Suprapubic skin (tissue), 3 donors: ENCODE measurements around the gene NAA38.
A peak's percentile ranks its signal among the peaks of the same experiment; 100 is the strongest.

ENCODE experiments used
- EP300 ChIP-seq: sonication (generic); formaldehyde crosslinking; IDR thresholded peaks from one replicate; pipeline ENCODE4 v1.6.1; 2017; ENCODE audit warnings: antibody characterized with exemption
- POLR2A ChIP-seq, 2 donors: fragments of 450-650 bp; IDR thresholded peaks; one replicate each; pipeline ENCODE4 v1.6.1; 2017; ENCODE audit warnings: antibody characterized with exemption in 2 of 2, mild to moderate bottlenecking in 2 of 2, moderate library complexity in 2 of 2
- TF ChIP-seq, protein P1 (sequence below), 2 donors: fragments of 200-600 bp in 1 of 2; fragments of 450-650 bp in 1 of 2; sonication (generic) in 1 of 2; IDR thresholded peaks; one replicate each; pipeline ENCODE4 v1.5.1; 2016 to 2019; ENCODE audit warnings: antibody characterized with exemption in 2 of 2, mild to moderate bottlenecking in 1 of 2, moderate library complexity in 1 of 2

DNA sequence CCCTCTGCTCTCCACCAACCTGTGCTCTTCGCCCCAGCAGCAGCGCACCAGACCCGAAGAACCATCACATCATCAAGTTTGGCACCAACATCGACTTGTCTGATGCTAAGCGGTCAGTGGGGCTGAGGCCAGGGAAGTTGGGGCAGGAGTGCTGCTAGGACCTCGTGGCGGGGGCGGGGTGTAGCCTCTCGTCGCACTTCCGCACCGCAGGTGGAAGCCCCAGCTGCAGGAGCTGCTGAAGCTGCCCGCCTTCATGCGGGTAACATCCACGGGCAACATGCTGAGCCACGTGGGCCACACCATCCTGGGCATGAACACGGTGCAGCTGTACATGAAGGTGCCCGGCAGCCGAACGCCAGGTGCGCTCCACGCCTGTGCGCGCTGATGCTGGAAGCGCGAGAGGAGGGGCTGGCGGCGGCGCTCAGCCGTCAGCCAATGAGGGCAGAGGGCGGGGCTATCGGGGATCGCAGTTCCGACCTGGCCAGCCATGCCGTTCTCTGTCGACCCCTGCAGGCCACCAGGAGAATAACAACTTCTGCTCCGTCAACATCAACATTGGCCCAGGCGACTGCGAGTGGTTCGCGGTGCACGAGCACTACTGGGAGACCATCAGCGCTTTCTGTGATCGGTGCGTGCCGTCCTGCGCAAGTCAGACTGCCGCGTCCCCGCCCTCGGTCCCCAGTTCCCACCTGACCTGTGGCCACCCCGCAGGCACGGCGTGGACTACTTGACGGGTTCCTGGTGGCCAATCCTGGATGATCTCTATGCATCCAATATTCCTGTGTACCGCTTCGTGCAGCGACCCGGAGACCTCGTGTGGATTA, 5.7 kb downstream of the NAA38 start:
- TF ChIP-seq, protein P1, sequence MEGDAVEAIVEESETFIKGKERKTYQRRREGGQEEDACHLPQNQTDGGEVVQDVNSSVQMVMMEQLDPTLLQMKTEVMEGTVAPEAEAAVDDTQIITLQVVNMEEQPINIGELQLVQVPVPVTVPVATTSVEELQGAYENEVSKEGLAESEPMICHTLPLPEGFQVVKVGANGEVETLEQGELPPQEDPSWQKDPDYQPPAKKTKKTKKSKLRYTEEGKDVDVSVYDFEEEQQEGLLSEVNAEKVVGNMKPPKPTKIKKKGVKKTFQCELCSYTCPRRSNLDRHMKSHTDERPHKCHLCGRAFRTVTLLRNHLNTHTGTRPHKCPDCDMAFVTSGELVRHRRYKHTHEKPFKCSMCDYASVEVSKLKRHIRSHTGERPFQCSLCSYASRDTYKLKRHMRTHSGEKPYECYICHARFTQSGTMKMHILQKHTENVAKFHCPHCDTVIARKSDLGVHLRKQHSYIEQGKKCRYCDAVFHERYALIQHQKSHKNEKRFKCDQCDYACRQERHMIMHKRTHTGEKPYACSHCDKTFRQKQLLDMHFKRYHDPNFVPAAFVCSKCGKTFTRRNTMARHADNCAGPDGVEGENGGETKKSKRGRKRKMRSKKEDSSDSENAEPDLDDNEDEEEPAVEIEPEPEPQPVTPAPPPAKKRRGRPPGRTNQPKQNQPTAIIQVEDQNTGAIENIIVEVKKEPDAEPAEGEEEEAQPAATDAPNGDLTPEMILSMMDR (IDR thresholded peaks at IDR 0.05) = peak; percentile 97 to 98
- TF ChIP-seq EP300 (no peak), POLR2A (IDR thresholded peaks at IDR 0.05) (no peak)
